SK-N-SH (cell line): ENCODE results near the gene TSEN2.

Experiments
- CTCF ChIP-seq: fragments of 200-600 bp; sonication (generic); IDR thresholded peaks from 2 replicates; pipeline ENCODE4 v1.6.1; 2017; ENCODE audit warnings: antibody characterized with exemption, mild to moderate bottlenecking, moderate library complexity
- EZH2phosphoT487 ChIP-seq: fragments of 200-600 bp; sonication (generic); IDR thresholded peaks from 2 replicates; pipeline ENCODE4 v1.6.1; 2017; ENCODE audit warnings: low read depth, mixed run types, mild to moderate bottlenecking, antibody characterized with exemption, moderate library complexity, borderline replicate concordance
- FOSL2 ChIP-seq: IDR thresholded peaks from 2 replicates; pipeline ENCODE4 v1.4.0; 2012; ENCODE audit warnings: low read depth, mild to moderate bottlenecking, moderate library complexity, borderline replicate concordance
- GATA2 ChIP-seq: sonication (generic); formaldehyde crosslinking; IDR thresholded peaks from 2 replicates; pipeline ENCODE4 v1.5.0; 2020; ENCODE audit warnings: mild to moderate bottlenecking, missing genetic modification reagents
- JUND ChIP-seq: IDR thresholded peaks from 2 replicates; pipeline ENCODE4 v1.4.0; 2012
- NRF1 ChIP-seq: IDR thresholded peaks from 2 replicates; pipeline ENCODE4 v1.6.1; 2012; ENCODE audit warnings: low read depth, mild to moderate bottlenecking, low read length
- RCOR1 ChIP-seq: fragments of 150-350 bp; IDR thresholded peaks from 2 replicates; pipeline ENCODE4 v1.6.1; 2017; ENCODE audit warnings: antibody characterized with exemption, low read length
- REST ChIP-seq: IDR thresholded peaks from 2 replicates; pipeline ENCODE4 v1.6.1; 2012; ENCODE audit warnings: mild to moderate bottlenecking, low read depth, low read length, moderate library complexity
- SIN3A ChIP-seq: IDR thresholded peaks from 2 replicates; pipeline ENCODE4 v1.6.1; 2012; ENCODE audit warnings: low read depth, mild to moderate bottlenecking, low read length, moderate library complexity, borderline replicate concordance
- TAF1 ChIP-seq: IDR thresholded peaks from 2 replicates; pipeline ENCODE4 v1.6.1; 2012; ENCODE audit warnings: low read depth, mild to moderate bottlenecking, low read length, moderate library complexity, borderline replicate concordance
- TCF12 ChIP-seq: IDR thresholded peaks from 2 replicates; pipeline ENCODE4 v1.4.0; 2012
- TEAD4 ChIP-seq: IDR thresholded peaks from 2 replicates; pipeline ENCODE4 v1.4.0; 2012; ENCODE audit warnings: mild to moderate bottlenecking, borderline replicate concordance; ENCODE audit not compliant: insufficient read depth
- USF1 ChIP-seq: IDR thresholded peaks from 2 replicates; pipeline ENCODE4 v1.4.0; 2012; ENCODE audit warnings: low read depth, borderline replicate concordance

GRCh38 chr3:12467746-12468145 is 16.5 kb upstream of the TSEN2 start:
- TF ChIP-seq REST (no peak), USF1 (no peak), TCF12 (no peak), CTCF (no peak), GATA2 (CRISPR knock-in tag) (no peak), SIN3A (no peak), TEAD4 (no peak), NRF1 (no peak), EZH2phosphoT487 (no peak), RCOR1 (no peak), JUND (no peak), TAF1 (no peak), FOSL2 (no peak)
